ENCODE measurements around the gene GLI1. TPM values are rescaled to one million over a fixed set of nuclear protein-coding genes. Genes with fewer than 3 reads are reported as not detected.

The GLI1 gene
- total RNA-seq, 4 donors from 2014 or later, result 1.0 TPM; not detected in 3

GRCh38 chr12:57465747-57466505 is 6.3 kb downstream of the GLI1 start:
- in situ Hi-C loops (cut with MboI; ENCODE audit: low sequenced_read_pairs in 4 of 4) (no loop called here), intact Hi-C loops (cut with DNase I; ENCODE audit: low total_unique reads) (no loop called here)
- no peak for ATAC-seq
- Histone ChIP-seq H3K4me1 (peaks cover 9 to 19% of the 10 kb centered on the region in 2 donors), H3K27ac (no peak overlapping the region), H3K9me3 (no peaks in the 10 kb centered on the region), H3K36me3 (no peaks in the 10 kb centered on the region), H3K4me3 (no peak overlapping the region), H3K27me3 (peaks cover 8 to 13% (median 12%) of the 10 kb centered on the region in 3 donors)
- DNase-seq, result no peak
- TF ChIP-seq CTCF (IDR thresholded peaks at IDR 0.05 in 4 of 5, conservative IDR thresholded peaks at IDR 0.05 in 1 of 5) (no peak), POLR2A (IDR thresholded peaks at IDR 0.05) (no peak)

- H3K36me3 ChIP-seq, result no peaks in the 10 kb centered on the region
- DNase-seq (no peak), ATAC-seq (no peak)
- H3K27me3 ChIP-seq, result peaks cover 0 to 9% (median 8%) of the 10 kb centered on the region in 3 donors
- no peaks in the 10 kb centered on the region for H3K9me3 ChIP-seq
- H3K4me3 ChIP-seq, result no peak overlapping the region
- in situ Hi-C loops (cut with MboI; ENCODE audit: low sequenced_read_pairs in 4 of 4), result no loop called here
- no peak overlapping the region for H3K27ac ChIP-seq
- H3K4me1 ChIP-seq, result peaks cover 3 to 6% of the 10 kb centered on the region in 2 donors
- intact Hi-C loops (cut with DNase I; ENCODE audit: low total_unique reads), result no loop called here
- TF ChIP-seq CTCF (IDR thresholded peaks at IDR 0.05 in 4 of 5, conservative IDR thresholded peaks at IDR 0.05 in 1 of 5) (no peak), POLR2A (IDR thresholded peaks at IDR 0.05) (no peak)
Measured at GRCh38 chr12:57467212-57467874, 7.8 kb downstream of the GLI1 start.

GRCh38 chr12:57467915-57468314 is 8.3 kb downstream of the GLI1 start:
- TF ChIP-seq CTCF (IDR thresholded peaks at IDR 0.05 in 4 of 5, conservative IDR thresholded peaks at IDR 0.05 in 1 of 5) (no peak), POLR2A (IDR thresholded peaks at IDR 0.05) (no peak)
- H3K4me1 ChIP-seq, result peaks cover 0 to under 1% of the 10 kb centered on the region in 2 donors
- ATAC-seq (no peak), DNase-seq (no peak)
- in situ Hi-C loops (cut with MboI; ENCODE audit: low sequenced_read_pairs in 4 of 4) (no loop called here), intact Hi-C loops (cut with DNase I; ENCODE audit: low total_unique reads) (no loop called here)
- H3K9me3 ChIP-seq, result no peaks in the 10 kb centered on the region
- peaks cover 0 to 11% (median 9%) of the 10 kb centered on the region in 3 donors for H3K27me3 ChIP-seq
- no peak overlapping the region for H3K27ac ChIP-seq
- no peaks in the 10 kb centered on the region for H3K36me3 ChIP-seq
- H3K4me3 ChIP-seq, result no peak overlapping the region

GRCh38 chr12:57469296-57470164 is 9.9 kb downstream of the GLI1 start:
- TF ChIP-seq POLR2A (IDR thresholded peaks at IDR 0.05), result no peak
- no peak for TF ChIP-seq CTCF (IDR thresholded peaks at IDR 0.05 in 4 of 5, conservative IDR thresholded peaks at IDR 0.05 in 1 of 5)
- no peak overlapping the region for H3K4me3 ChIP-seq
- intact Hi-C loops (cut with DNase I; ENCODE audit: low total_unique reads) (no loop called here), in situ Hi-C loops (cut with MboI; ENCODE audit: low sequenced_read_pairs in 4 of 4) (no loop called here)
- ATAC-seq, result no peak
- no peak for DNase-seq
- no peak overlapping the region for H3K27ac ChIP-seq
- no peaks in the 10 kb centered on the region for H3K36me3 ChIP-seq
- peaks cover 12 to 23% (median 20%) of the 10 kb centered on the region in 3 donors for H3K27me3 ChIP-seq
- no peaks in the 10 kb centered on the region for H3K9me3 ChIP-seq
- no peaks in the 10 kb centered on the region for H3K4me1 ChIP-seq

Data from gastrocnemius medialis (tissue), 4 donors.